ENCODE data around the gene TRMT11. TPM values are rescaled to one million over a fixed set of nuclear protein-coding genes. Genes with fewer than 3 reads are reported as not detected.

Gene TRMT11
- total and polyA plus RNA-seq, 2 of the 13 experiments (the other 11 are each of a cell fraction or from before 2014, with no cell fraction given): 42.2 to 81.9 TPM

DNA sequence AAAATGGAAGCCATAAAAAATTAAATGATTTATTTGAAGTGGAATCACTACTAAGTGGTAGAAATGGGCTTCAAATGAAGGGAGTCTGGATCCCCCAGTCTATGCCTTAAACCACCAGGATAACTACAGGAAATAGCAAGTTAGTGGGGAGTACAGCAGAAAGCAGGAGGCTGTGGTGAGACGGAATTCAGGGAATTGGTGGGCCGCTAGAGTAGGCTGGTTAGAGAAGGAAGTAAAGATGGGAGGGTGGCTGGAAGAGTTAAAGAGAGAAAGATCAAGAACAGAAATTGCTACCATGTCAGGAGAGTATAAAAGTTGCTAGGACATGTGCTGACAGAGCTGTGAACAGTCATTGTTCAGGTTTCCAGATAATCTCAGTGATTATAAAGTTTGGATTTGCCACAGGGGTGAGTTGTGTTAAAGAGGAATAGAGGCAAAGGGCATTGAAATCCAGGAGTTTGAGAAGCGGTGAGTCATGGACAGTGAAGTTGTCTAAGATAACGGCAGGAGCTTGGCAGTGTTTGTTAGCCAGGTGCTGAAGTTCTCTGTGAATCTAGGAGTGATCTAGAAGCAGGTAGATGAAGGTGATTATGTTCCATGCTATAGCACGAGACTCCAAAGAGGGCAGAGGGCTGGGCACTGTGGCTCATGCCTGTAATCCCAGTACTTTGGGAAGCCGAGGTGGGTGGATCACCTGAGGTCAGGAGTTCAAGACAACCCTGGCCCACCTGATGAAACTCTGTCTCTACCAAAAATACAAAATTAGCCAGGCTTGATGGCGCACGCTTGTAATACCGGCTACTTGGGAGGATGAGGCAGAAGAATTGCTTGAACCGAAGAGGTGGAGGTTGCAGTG, 43.4 kb upstream of the TRMT11 start (continued):
- TF ChIP-seq, protein P1, sequence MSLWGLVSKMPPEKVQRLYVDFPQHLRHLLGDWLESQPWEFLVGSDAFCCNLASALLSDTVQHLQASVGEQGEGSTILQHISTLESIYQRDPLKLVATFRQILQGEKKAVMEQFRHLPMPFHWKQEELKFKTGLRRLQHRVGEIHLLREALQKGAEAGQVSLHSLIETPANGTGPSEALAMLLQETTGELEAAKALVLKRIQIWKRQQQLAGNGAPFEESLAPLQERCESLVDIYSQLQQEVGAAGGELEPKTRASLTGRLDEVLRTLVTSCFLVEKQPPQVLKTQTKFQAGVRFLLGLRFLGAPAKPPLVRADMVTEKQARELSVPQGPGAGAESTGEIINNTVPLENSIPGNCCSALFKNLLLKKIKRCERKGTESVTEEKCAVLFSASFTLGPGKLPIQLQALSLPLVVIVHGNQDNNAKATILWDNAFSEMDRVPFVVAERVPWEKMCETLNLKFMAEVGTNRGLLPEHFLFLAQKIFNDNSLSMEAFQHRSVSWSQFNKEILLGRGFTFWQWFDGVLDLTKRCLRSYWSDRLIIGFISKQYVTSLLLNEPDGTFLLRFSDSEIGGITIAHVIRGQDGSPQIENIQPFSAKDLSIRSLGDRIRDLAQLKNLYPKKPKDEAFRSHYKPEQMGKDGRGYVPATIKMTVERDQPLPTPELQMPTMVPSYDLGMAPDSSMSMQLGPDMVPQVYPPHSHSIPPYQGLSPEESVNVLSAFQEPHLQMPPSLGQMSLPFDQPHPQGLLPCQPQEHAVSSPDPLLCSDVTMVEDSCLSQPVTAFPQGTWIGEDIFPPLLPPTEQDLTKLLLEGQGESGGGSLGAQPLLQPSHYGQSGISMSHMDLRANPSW (CRISPR knock-in tag; IDR thresholded peaks at IDR 0.05; ENCODE audit: borderline replicate concordance): 0 out of 2 replicates have a peak, but pooled peaks have one; percentile 71
- no peak for TF ChIP-seq TGIF2 (CRISPR knock-in tag; IDR thresholded peaks at IDR 0.05)
- TF ChIP-seq CAMTA2 (CRISPR knock-in tag; IDR thresholded peaks at IDR 0.05; ENCODE audit: borderline replicate concordance): 0 out of 2 replicates have a peak, but pooled peaks have one; percentile 45
- TF ChIP-seq, protein P2, sequence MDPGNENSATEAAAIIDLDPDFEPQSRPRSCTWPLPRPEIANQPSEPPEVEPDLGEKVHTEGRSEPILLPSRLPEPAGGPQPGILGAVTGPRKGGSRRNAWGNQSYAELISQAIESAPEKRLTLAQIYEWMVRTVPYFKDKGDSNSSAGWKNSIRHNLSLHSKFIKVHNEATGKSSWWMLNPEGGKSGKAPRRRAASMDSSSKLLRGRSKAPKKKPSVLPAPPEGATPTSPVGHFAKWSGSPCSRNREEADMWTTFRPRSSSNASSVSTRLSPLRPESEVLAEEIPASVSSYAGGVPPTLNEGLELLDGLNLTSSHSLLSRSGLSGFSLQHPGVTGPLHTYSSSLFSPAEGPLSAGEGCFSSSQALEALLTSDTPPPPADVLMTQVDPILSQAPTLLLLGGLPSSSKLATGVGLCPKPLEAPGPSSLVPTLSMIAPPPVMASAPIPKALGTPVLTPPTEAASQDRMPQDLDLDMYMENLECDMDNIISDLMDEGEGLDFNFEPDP (CRISPR knock-in tag; conservative IDR thresholded peaks at IDR 0.05): no peak
- TF ChIP-seq MTF2 (CRISPR knock-in tag; IDR thresholded peaks at IDR 0.05; ENCODE audit: borderline replicate concordance): no peak
- TF ChIP-seq, protein P3, sequence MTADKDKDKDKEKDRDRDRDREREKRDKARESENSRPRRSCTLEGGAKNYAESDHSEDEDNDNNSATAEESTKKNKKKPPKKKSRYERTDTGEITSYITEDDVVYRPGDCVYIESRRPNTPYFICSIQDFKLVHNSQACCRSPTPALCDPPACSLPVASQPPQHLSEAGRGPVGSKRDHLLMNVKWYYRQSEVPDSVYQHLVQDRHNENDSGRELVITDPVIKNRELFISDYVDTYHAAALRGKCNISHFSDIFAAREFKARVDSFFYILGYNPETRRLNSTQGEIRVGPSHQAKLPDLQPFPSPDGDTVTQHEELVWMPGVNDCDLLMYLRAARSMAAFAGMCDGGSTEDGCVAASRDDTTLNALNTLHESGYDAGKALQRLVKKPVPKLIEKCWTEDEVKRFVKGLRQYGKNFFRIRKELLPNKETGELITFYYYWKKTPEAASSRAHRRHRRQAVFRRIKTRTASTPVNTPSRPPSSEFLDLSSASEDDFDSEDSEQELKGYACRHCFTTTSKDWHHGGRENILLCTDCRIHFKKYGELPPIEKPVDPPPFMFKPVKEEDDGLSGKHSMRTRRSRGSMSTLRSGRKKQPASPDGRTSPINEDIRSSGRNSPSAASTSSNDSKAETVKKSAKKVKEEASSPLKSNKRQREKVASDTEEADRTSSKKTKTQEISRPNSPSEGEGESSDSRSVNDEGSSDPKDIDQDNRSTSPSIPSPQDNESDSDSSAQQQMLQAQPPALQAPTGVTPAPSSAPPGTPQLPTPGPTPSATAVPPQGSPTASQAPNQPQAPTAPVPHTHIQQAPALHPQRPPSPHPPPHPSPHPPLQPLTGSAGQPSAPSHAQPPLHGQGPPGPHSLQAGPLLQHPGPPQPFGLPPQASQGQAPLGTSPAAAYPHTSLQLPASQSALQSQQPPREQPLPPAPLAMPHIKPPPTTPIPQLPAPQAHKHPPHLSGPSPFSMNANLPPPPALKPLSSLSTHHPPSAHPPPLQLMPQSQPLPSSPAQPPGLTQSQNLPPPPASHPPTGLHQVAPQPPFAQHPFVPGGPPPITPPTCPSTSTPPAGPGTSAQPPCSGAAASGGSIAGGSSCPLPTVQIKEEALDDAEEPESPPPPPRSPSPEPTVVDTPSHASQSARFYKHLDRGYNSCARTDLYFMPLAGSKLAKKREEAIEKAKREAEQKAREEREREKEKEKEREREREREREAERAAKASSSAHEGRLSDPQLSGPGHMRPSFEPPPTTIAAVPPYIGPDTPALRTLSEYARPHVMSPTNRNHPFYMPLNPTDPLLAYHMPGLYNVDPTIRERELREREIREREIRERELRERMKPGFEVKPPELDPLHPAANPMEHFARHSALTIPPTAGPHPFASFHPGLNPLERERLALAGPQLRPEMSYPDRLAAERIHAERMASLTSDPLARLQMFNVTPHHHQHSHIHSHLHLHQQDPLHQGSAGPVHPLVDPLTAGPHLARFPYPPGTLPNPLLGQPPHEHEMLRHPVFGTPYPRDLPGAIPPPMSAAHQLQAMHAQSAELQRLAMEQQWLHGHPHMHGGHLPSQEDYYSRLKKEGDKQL (CRISPR knock-in tag; IDR thresholded peaks at IDR 0.05; ENCODE audit: low read depth): no peak
- TF ChIP-seq RAD51 (IDR thresholded peaks at IDR 0.05; ENCODE audit: borderline replicate concordance): no peak
- TF ChIP-seq, protein P4, sequence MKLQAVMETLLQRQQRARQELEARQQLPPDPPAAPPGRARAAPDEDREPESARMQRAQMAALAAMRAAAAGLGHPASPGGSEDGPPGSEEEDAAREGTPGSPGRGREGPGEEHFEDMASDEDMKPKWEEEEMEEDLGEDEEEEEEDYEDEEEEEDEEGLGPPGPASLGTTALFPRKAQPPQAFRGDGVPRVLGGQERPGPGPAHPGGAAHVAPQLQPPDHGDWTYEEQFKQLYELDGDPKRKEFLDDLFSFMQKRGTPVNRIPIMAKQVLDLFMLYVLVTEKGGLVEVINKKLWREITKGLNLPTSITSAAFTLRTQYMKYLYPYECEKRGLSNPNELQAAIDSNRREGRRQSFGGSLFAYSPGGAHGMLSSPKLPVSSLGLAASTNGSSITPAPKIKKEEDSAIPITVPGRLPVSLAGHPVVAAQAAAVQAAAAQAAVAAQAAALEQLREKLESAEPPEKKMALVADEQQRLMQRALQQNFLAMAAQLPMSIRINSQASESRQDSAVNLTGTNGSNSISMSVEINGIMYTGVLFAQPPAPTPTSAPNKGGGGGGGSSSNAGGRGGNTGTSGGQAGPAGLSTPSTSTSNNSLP (IDR thresholded peaks at IDR 0.05; ENCODE audit: low read depth, low read length): peak; percentile 27; the same call in 1 of the 2 replicates
- TF ChIP-seq, protein P5, sequence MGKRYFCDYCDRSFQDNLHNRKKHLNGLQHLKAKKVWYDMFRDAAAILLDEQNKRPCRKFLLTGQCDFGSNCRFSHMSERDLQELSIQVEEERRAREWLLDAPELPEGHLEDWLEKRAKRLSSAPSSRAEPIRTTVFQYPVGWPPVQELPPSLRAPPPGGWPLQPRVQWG (CRISPR knock-in tag; IDR thresholded peaks at IDR 0.05; ENCODE audit: borderline replicate concordance, low read depth): no peak
- TF ChIP-seq SNRNP70 (IDR thresholded peaks at IDR 0.05; ENCODE audit: low read depth, low read length): no peak
- TF ChIP-seq NCOA1 (CRISPR knock-in tag; IDR thresholded peaks at IDR 0.05): no peak
- TF ChIP-seq KLF13 (CRISPR knock-in tag; IDR thresholded peaks at IDR 0.05): no peak
- TF ChIP-seq ZNF333 (CRISPR knock-in tag; IDR thresholded peaks at IDR 0.05; ENCODE audit: borderline replicate concordance): 0 out of 2 replicates have a peak, but pooled peaks have one; percentile 31
- TF ChIP-seq, protein P6, sequence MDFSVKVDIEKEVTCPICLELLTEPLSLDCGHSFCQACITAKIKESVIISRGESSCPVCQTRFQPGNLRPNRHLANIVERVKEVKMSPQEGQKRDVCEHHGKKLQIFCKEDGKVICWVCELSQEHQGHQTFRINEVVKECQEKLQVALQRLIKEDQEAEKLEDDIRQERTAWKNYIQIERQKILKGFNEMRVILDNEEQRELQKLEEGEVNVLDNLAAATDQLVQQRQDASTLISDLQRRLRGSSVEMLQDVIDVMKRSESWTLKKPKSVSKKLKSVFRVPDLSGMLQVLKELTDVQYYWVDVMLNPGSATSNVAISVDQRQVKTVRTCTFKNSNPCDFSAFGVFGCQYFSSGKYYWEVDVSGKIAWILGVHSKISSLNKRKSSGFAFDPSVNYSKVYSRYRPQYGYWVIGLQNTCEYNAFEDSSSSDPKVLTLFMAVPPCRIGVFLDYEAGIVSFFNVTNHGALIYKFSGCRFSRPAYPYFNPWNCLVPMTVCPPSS (IDR thresholded peaks at IDR 0.05): no peak

Data from HepG2 (cell line).